Muscle of leg (tissue), 11 donors: Measurements from ENCODE around the gene PRODH2. TPM values are rescaled to one million over a fixed set of nuclear protein-coding genes. Genes with fewer than 3 reads are reported as not detected.
"Not testable (repeated sequence)": the region's sequence is repeated elsewhere in the genome, so short reads cannot be mapped to it uniquely, and the experiment has no call there.

Experiments used
- DNase-seq: peaks from one replicate; pipeline ENCODE4 v3.0.0; 2013
- H3K27ac ChIP-seq: one replicate; pipeline ENCODE4 v1.5.1; 2013; ENCODE audit warnings: mild to moderate bottlenecking, low read length, control low read depth
- H3K27me3 ChIP-seq: one replicate; pipeline ENCODE4 v1.6.1; 2013; ENCODE audit warnings: low read length; ENCODE audit not compliant: control insufficient read depth, insufficient read depth
- H3K36me3 ChIP-seq: one replicate; pipeline ENCODE4 v1.6.1; 2013; ENCODE audit warnings: low read length; ENCODE audit not compliant: control insufficient read depth, insufficient read depth
- H3K4me1 ChIP-seq: one replicate; pipeline ENCODE4 v1.6.1; 2013; ENCODE audit warnings: low read length; ENCODE audit not compliant: control insufficient read depth, insufficient read depth
- H3K4me3 ChIP-seq: one replicate; pipeline ENCODE4 v1.5.1; 2013; ENCODE audit warnings: low read length, control low read depth
- H3K9me3 ChIP-seq: replicated peaks from 2 replicates; pipeline ENCODE4 v1.6.1; 2013; ENCODE audit warnings: low read depth, low read length; ENCODE audit not compliant: control insufficient read depth
- WGBS: methylation state at CpG from one replicate; pipeline ENCODE4 v1.1.5; 2013; ENCODE audit warnings: missing lambda C conversion rate; ENCODE audit not compliant: insufficient coverage; 5-methylcytosine and 5-hydroxymethylcytosine counted together
- polyA plus RNA-seq, 8 donors: library from polyadenylated mRNA; unstranded; fragments of 120-200 nt; gene quantifications; one replicate each; pipeline versions ENCODE4 v1.2.1 to v1.2.3, GENCODE V29; 2013; ENCODE audit warnings: inconsistent platforms in 1 of 8, low replicate concordance in 1 of 8; ENCODE audit not compliant: insufficient read length in 8 of 8, insufficient read depth in 1 of 8
- total RNA-seq: library from RNA; stranded (reverse); fragments of 120-200 nt; gene quantifications from one replicate; pipeline ENCODE4 v1.2.4, GENCODE V29; 2013

PRODH2 gene
- total and polyA plus RNA-seq, 9 donors = 0.18 to 0.27 TPM; not detected in 7

DNA sequence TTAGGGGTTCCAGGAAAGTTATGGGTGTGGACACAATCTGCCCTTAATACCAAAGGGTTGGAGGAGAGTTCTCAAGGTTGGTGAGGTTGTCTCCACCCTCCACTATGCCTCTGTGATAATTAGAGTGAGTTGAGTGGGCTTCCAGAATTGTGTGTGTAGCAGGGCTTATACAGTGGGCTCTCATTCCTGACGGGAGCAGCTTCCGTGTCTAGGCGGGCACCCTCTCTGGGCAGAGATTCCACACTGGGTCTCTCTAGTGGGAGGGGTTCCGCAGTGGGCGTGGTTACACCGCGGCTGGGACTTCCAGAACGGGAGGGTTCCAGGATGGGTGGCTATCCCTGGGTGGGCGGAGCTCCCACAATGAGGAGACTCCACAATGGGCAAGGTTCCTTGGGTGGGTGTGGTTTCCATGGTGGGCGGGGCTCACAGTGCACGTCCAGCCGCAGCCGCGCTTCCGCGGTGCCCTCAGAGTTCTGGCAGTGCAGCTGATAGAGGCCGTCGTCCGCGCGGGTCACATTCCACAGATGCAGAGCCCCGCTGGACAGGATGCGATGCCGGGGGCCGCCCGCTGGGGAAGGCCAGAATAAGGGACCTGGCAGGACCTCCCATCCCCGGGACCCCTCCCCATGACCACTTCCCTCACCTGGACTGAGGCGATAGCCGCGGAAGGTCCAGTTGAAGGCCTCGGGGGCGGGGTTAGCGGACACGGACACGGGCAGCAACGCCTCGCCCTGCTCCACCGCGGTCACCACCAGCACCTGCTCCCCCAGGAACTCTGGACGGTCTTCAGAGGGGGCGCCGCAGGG is 31.2 kb upstream of the PRODH2 start:
- WGBS = 10% methylated on average over 16 of the region's 42 CpGs
- Histone ChIP-seq H3K4me3 (no peak overlapping the region), H3K36me3 (no peaks in the 10 kb centered on the region), H3K9me3 (no peaks in the 10 kb centered on the region), H3K27ac (no peak overlapping the region), H3K27me3 (peaks cover 48% of the 10 kb centered on the region), H3K4me1 (peaks cover 3% of the 10 kb centered on the region)
- no peak for DNase-seq

DNA sequence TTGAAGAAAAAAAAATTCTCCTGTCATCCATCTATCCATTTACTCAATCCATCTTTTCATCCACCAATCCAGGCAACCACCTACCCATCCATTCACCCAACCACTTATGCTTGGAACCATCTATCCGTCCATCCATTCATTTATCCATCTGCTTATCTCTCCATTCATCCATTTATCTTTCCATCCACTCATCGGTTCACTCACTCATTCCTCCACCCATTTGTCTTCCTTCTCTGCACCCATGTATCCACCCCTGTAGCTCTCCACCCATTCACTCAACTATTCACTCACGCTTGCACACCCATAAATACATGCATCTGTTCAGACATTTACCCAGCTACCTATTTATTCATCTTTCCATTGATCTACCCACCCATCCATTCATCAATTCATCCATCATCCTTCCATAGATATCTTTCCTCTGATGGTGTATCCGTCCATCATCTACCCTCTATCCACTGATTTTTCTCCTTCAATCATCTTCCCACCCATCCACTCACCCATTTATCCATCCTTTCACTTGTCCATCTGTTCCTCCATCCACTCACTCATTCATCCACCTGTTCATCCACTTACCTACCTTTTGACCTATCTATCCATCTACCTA is 30.1 kb upstream of the PRODH2 start:
- Histone ChIP-seq H3K4me3 (no peak overlapping the region), H3K27me3 (peaks cover 39% of the 10 kb centered on the region), H3K36me3 (no peaks in the 10 kb centered on the region), H3K4me1 (peaks cover 3% of the 10 kb centered on the region), H3K27ac (no peak overlapping the region), H3K9me3 (no peaks in the 10 kb centered on the region)
- 79% methylated on average over 4 of the region's 4 CpGs for WGBS
- no peak for DNase-seq

DNA sequence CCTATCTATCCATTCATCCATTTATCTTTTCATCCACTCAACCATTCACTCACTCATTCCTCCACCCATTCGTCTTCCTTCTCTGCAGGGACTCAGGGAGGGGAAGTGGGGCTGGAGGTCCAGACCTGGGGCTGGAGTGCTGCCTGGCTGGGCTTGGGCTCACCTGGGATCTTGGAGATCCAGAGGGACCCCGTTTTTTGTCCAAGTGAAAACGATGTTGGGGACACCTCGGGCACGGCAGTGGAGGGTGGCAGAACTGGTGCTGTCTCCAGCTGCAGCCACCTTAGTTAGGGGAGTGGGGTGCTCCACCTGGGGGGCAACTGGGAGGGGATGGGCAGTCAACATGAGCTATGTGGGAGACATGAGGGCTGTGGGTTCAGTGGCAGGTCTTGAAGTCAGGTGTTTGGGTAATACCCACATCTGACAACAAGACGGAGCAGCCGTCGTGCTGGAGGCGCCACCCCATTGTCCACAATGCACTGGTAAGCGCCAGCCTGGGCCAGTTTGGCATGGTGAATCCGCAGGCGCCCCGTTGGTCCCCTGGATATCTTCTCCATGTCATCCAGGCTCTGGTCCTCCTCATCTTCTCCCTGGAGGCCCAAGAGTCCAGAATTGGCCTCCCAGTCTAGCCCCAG is 29.4 kb upstream of the PRODH2 start:
- H3K4me3 ChIP-seq = no peak overlapping the region
- peaks cover 35% of the 10 kb centered on the region for H3K27me3 ChIP-seq
- H3K27ac ChIP-seq = no peak overlapping the region
- peaks cover 3% of the 10 kb centered on the region for H3K4me1 ChIP-seq
- H3K9me3 ChIP-seq = no peaks in the 10 kb centered on the region
- H3K36me3 ChIP-seq = no peaks in the 10 kb centered on the region
- 81% methylated on average over 12 of the region's 13 CpGs for whole genome bisulfite sequencing
- no peak for DNase-seq

DNA sequence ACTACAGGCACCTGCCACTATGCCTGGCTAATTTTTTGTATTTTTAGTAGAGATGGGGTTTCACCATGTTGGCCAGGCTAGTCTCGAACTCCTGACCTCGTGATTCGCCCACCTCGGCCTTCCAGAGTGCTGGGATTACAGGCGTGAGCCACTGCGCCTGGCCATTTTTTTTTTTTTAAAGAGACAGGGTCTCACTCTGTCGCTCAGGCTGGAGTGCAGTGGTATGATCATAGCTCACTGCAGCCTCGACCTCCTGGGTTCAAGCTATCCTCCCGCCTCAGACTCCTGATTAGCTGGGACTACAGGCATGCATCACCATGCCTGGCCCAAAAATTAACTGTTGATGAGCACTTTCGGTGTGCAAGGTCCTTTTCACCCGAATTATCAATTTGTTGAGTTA is 23.5 kb upstream of the PRODH2 start:
- DNase-seq, H3K9me3 ChIP-seq, H3K27ac ChIP-seq, H3K27me3 ChIP-seq, H3K4me3 ChIP-seq, H3K4me1 ChIP-seq, H3K36me3 ChIP-seq: not testable (repeated sequence)
- 39% methylated on average over 11 of the region's 11 CpGs for WGBS

DNA sequence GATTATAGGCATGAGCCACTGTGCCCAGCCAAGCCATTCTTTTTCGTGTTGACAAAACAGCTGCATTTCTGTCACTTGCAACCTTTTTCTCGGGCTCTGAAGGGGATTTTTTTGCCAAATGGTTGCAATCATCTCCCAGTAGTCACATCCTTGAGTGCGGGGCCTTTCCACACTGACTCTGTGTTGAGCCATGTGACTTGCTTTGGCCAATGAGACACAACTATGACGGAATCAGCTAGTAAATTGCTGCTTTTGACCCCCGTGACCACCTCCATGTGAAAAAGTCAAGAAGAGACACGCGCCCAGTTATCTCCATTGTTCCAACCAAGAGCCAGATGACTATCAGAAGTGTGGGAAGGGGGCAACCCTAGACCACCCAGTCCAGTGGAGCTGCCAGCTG is 21.3 kb upstream of the PRODH2 start:
- DNase-seq = no peak
- H3K27me3 ChIP-seq = no peaks in the 10 kb centered on the region

DNA sequence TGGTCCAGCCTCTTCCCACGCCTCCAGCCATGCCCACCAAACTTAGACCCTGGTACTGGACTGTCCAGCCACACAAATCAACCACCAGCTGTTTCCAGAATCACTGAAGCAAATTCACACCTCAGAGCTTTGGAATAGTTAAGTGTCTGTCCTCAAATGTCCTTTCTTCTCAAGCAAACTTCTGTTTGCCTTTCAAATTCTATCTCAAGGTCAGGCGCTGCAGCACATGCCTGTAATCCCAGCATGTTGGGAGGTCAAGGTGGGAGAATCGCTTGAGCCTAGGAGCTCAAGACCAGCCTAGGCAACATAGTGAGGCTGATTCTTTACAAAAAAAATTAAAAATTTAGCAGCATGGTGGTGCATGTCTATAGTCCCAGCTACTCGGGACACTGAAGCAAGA is 19.4 kb upstream of the PRODH2 start:
- H3K4me3 ChIP-seq = no peak overlapping the region
- H3K9me3 ChIP-seq = no peaks in the 10 kb centered on the region
- no peaks in the 10 kb centered on the region for H3K4me1 ChIP-seq
- no peaks in the 10 kb centered on the region for H3K27me3 ChIP-seq
- no peaks in the 10 kb centered on the region for H3K36me3 ChIP-seq
- H3K27ac ChIP-seq = no peak overlapping the region
- no peak for DNase-seq
- WGBS = 95% methylated on average over 2 of the region's 4 CpGs

More for the DNA sequence above, 21.3 kb upstream of the PRODH2 start:
- H3K4me1 ChIP-seq = no peaks in the 10 kb centered on the region
- H3K4me3 ChIP-seq = no peak overlapping the region
- no peak overlapping the region for H3K27ac ChIP-seq
- no peaks in the 10 kb centered on the region for H3K36me3 ChIP-seq
- WGBS = 37% methylated on average over 5 of the region's 7 CpGs
- no peaks in the 10 kb centered on the region for H3K9me3 ChIP-seq

DNA sequence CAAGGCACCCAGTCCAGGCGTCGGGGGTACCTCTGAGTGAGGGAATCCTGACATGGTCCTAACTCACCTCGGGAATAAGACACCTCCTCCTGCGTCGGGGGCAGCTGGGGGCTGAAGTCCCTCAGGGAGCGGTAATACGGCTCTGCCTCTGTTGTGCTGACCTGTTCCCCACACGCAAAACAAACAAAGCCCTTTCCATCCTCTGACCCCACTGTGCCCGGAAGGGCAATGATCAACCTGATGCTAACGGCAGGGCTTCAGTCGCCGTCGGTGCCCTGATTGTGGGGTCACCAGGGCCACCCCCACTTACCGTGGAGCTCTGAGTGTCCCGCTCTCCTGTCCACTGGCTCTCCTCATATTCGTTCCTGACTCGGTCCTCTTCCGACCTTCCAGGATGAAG is 18.3 kb upstream of the PRODH2 start:
- no peak overlapping the region for H3K27ac ChIP-seq
- no peaks in the 10 kb centered on the region for H3K4me1 ChIP-seq
- H3K27me3 ChIP-seq = no peaks in the 10 kb centered on the region
- DNase-seq = no peak
- no peaks in the 10 kb centered on the region for H3K36me3 ChIP-seq
- H3K4me3 ChIP-seq = no peak overlapping the region
- 84% methylated on average over 10 of the region's 18 CpGs for whole genome bisulfite sequencing
- no peaks in the 10 kb centered on the region for H3K9me3 ChIP-seq

DNA sequence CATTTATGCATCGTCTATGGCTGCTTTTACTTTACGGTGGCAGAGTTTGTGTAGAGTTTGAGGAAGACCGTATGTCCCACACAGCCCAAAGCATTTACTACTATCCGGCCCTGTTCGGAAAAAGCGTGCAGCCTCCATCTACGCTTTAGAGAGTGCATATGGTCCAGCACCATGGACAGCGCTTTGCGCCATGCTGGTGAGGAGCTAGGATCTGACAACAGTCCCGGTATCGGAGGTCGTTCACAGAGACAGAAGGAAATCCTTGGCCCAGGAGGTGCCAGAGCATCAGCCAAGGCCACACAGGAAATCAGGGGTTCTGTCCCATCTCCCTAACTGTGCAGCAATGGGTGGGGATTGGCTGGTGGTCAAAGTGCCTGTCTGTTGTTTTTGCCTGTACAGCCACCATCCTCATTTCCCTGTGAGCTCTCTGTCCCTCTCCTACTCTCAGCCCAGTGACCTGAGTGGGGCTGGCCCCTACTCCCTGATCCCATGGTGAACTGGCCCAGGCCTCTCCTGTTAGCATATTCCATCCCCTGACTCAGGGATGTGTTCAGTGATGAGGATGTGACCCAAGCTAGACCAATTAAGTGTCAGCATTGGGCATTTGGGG is 16.2 kb upstream of the PRODH2 start:
- Histone ChIP-seq H3K27me3 (no peaks in the 10 kb centered on the region), H3K9me3 (no peaks in the 10 kb centered on the region), H3K27ac (no peak overlapping the region), H3K4me1 (no peaks in the 10 kb centered on the region), H3K36me3 (no peaks in the 10 kb centered on the region), H3K4me3 (no peak overlapping the region)
- 0% methylated on average over 8 of the region's 12 CpGs for WGBS
- peak; percentile 86 for DNase-seq

DNA sequence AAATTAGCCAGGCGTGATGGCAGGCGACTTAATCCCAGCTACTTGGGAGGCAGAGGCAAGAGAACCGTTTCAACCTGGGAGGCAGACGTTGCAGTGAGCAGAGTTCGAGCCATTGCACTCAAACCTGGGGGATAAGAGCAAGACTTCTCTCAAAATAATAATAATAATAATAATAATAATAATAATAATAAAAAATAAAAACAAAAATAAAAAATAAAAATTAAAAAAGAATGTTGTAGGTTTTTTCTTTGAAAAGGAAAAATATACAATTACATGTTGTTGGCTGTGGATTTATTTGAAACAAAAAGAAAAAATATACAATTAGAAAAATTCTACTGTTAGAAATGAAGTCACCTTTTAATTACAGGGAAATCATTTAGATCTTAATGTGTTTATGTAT is 11.5 kb upstream of the PRODH2 start:
- Histone ChIP-seq H3K4me3 (no peak overlapping the region), H3K9me3 (no peaks in the 10 kb centered on the region), H3K27ac (no peak overlapping the region), H3K4me1 (peaks cover 3% of the 10 kb centered on the region), H3K27me3 (no peaks in the 10 kb centered on the region), H3K36me3 (no peaks in the 10 kb centered on the region)
- DNase-seq = no peak
- WGBS = no CpG with 5 or more reads among the region's 5 CpGs

DNA sequence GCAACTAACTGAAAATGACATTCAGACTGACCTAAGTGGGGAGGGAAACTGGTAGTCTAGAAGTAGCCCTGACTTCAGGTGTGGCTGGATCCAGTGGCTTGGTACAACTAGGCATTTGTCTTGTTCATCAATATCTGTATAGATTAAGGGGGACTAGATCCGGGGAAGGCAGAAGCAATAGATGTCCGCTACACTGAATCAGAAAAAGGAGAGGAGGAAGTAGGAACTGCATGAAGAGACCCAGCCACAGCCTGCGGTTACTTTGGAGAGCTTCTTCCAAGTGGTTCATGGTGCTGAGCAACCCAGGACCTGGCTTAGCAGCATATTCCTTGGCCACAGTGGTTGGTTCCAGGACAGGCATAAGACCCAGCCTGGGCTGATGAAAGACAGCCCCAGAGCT is 9.9 kb upstream of the PRODH2 start:
- peaks cover 3% of the 10 kb centered on the region for H3K4me1 ChIP-seq
- H3K36me3 ChIP-seq = no peaks in the 10 kb centered on the region
- WGBS = 67% methylated on average over 3 of the region's 3 CpGs
- H3K27me3 ChIP-seq = no peaks in the 10 kb centered on the region
- H3K4me3 ChIP-seq = no peak overlapping the region
- H3K9me3 ChIP-seq = no peaks in the 10 kb centered on the region
- no peak for DNase-seq
- H3K27ac ChIP-seq = no peak overlapping the region
